HG03342 (cell line): ENCODE data around the gene C2orf74.
"Not testable (repeated sequence)": the region's sequence is repeated elsewhere in the genome, so short reads cannot be mapped to it uniquely, and the experiment has no call there.

ENCODE experiments used
- ATAC-seq: cut with Tn5 transposase; IDR thresholded peaks from one replicate; pipeline ENCODE4 v1.9.1; 2021; ENCODE audit warnings: mild to moderate bottlenecking, moderate library complexity; ENCODE audit not compliant: unreplicated experiment

Gene C2orf74

DNA sequence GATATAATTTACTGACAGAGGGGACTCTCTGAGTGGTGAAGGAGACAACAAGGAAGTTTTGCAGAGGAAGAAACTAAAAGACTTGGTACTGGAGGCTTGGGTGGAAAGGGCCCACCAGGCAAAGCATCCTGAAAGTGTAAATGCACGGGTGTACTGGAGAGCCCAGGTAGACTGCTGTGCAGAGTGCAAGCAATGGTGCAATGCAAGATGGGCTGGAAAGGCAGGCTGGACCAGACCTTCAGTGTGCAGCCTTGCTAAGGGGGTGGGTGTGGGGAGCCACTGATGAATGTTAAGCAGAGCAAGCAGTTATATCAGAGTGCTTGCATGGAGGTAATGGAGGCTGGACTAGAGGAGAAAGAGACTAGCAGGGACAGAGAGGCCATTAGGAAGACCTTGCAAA is 10.7 kb downstream of the C2orf74 start:
- ATAC-seq = no peak

GRCh38 chr2:61173116-61173515 is 11.1 kb downstream of the C2orf74 start:
- ATAC-seq = no peak

GRCh38 chr2:61175036-61175435 is 13.0 kb downstream of the C2orf74 start:
- no peak for ATAC-seq

DNA sequence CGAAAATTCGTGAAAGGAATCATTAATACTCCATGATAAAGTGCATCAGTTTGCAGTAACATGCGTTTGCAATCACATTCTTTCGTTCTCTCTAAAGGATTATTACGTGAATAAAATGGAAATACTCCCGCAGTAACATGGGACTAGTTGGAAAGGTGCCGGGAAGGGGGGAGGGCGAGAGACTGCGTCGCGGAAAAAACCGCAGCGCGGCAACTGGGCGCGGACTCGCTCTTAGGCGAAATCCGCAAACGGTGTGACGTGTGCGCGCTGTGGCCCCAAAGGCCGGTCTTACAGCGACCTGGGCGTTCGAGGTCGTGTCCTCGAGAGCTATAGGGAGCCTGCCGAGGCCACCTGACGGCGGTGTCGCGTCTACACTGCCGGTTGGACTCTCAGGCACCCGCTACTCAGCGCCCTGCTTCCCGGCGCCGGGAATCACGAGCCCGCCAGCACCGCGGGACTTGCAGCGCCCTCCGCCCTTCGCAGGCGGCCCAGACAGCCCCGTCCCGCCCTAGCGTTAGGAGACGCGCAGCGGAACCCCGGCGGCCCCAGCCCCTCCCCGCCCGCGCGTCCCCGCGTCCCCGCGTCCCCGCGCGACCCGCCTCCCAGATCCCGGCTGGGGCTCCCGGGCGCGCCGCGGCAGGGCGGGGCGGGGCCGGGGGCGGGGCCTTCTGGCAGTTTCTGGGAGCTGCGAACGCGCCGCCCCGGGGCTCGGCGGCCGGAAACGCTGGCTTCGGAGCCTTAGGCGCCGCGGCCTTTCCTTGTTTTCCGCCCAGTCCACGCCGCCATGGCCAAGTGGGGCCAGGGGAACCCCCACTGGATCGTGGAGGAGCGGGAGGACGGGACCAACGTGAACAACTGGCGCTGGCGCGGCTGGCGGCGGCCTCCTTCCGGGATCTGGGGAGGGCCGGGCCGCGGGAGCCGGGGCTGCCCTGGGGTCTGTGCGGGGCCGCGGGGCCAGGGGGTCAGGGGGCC is 15.1 kb downstream of the C2orf74 start:
- ATAC-seq = peak; percentile 74

- peak; percentile 36 for ATAC-seq
Measured at GRCh38 chr2:61177727-61178549, 15.9 kb downstream of the C2orf74 start.

GRCh38 chr2:61178603-61179545 is 16.9 kb downstream of the C2orf74 start:
- ATAC-seq = no peak

GRCh38 chr2:61179701-61180639 is 18.0 kb downstream of the C2orf74 start:
- no peak for ATAC-seq

DNA sequence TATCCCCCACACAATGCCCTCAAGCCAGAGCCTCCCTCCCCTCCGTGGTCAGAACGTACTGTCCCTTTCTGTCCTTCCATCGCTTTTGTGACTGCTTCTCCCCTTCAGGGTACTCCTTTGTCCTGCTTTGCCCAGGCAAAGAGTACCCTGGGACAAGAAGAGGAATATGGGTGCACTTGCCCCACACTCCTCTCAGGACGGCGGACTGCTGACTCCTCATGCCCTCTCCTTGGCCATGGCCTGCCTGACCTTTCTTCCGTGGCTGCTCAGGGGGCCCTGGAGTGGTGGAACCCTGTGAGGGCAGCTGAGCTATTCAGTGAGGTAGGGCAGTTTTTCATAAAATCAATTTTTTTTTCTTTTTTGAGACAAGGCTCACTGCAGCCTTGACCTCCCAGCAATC is 18.7 kb downstream of the C2orf74 start:
- no peak for ATAC-seq

DNA sequence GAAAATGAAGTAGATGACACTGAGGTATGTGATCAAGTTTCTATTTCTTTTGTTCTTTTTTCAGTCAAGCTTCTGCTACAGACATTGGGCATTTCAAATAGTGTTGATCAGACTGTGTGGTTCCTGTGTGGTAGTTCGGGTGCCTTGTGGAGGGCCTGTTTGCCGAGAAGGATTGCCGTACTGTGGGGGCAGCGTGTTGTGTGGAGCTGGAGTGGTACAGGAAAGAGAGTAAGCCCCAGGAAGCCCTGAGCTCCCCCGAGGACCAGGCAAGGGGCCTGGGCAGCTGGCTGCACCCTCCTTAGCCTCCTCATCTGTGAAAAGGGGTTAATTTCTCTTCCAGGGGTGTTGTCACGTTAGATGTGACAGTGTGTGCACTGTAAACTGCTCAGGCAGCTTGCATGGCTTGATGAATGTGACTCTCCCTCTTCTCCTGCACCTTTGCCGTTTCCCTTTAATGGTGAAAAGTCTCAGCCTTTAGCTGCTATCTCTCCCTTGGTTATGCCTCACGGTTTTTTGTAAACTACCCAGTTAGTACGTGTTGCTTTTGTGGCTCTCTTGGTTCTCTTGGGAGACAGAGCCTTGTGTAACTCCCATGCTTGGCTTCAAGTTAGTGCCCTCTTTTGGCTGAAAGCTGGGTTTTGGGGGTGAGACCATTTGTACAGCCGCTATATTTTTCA is 19.5 kb downstream of the C2orf74 start:
- ATAC-seq = no peak

GRCh38 chr2:61182059-61182383 is 20.0 kb downstream of the C2orf74 start:
- ATAC-seq = no peak

GRCh38 chr2:61183795-61184194 is 21.8 kb downstream of the C2orf74 start:
- no peak for ATAC-seq

DNA sequence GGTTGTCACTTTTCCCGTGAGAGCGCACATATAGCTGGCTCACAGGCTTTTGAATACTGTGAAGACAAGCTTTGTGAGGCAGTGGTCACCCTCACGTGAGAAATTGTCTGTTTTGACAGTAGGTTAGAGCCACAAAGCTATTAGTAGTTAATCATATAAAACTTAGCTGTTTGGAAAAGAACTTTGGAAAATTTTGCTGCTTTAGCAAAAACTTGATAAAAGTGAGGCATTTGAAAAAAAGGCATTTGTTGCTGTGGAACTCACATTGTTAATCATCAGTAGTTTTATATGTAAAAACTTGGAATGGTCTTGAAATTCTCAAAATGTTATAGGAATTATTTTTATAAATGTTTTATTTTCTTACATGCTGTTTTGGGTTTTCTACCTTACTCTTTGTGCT is 22.3 kb downstream of the C2orf74 start:
- no peak for ATAC-seq

- no peak for ATAC-seq
Measured at GRCh38 chr2:61185231-61185728, 23.3 kb downstream of the C2orf74 start.

GRCh38 chr2:61187085-61187484 is 25.1 kb downstream of the C2orf74 start:
- ATAC-seq = no peak

- no peak for ATAC-seq
Measured at GRCh38 chr2:61193670-61194561, 31.9 kb downstream of the C2orf74 start.

DNA sequence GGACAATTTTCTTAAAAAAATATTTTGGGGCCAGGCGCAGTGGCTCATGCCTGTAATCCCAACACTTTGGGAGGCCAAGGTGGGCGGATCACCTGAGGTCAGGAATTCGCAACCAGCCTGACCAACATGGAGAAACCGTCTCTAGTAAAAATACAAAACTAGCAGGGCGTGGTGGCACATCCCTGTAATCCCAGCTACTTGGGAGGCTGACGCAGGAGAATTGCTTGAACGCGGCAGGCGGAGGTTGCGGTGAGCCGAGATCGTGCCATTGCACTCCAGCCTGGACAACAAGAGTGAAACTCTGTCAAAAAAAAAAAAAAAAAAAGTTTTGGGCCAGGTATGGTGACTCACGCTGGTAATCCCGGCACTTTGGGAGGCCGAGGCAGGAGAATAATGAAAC is 32.7 kb downstream of the C2orf74 start:
- ATAC-seq = not testable (repeated sequence)

DNA sequence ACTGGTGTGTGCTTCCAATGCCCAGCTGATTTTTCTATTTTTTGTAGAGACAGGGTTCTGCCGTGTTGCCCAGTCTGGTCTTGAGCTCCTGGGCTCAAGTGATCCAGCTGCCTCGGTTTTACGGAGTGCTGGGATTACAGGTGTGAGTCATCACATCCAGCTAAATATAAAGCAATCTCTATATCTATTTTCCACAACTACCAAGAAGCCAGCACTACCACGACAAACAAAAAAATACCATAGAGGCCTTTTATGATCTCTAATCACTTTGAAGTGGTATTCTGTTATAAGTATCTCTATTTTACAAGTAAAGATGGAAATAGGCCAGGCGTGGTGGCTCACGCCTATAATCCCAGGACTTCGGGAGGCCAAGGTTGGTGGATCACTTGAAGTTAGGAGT is 34.7 kb downstream of the C2orf74 start:
- no peak for ATAC-seq

DNA sequence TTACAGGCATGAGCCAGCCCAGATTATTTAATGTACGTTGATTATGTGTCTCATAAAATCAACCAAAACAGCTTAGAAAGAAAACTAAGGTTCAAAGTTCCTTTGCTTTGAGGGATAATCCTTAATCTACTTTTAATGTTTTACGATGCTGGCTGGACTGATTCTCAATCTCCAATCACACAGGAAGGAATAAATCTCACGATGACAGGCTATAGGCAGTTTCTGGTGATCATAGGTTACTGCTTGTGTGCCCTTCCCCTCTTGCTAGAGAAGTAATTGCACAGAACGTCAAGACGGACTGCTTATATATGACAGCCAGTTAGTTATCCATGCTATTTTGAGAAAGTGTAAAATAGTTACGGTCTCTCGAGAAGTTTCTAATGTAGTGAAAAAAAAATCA is 43.1 kb downstream of the C2orf74 start:
- no peak for ATAC-seq
